Subcutaneous adipose tissue (tissue), 4 donors: ENCODE measurements around the gene FAM83C. TPM values are rescaled to one million over a fixed set of nuclear protein-coding genes. Genes with fewer than 3 reads are reported as not detected.

Experiments
- CTCF ChIP-seq: fragments of 450-650 bp; IDR thresholded peaks from one replicate; pipeline ENCODE4 v1.5.1; 2016; ENCODE audit warnings: low read depth, mild to moderate bottlenecking, control low read depth, antibody characterized with exemption, moderate library complexity
- total RNA-seq, 4 donors: library from RNA; depleted of rRNA; stranded (reverse); fragments of >200 nt; gene quantifications; one replicate each; pipeline ENCODE4 v1.1.0, GENCODE V29; 2016

The FAM83C gene
- total RNA-seq, 4 donors from 2014 or later: not detected

- no peak for TF ChIP-seq CTCF
Measured at GRCh38 chr20:35326021-35326739, 34.0 kb upstream of the FAM83C start.

GRCh38 chr20:35325401-35325800 is 33.2 kb upstream of the FAM83C start:
- no peak for TF ChIP-seq CTCF

- no peak for TF ChIP-seq CTCF
Measured at GRCh38 chr20:35320396-35321126, 28.3 kb upstream of the FAM83C start.

- no peak for TF ChIP-seq CTCF
Measured at GRCh38 chr20:35319871-35320197, 27.6 kb upstream of the FAM83C start.

- no peak for TF ChIP-seq CTCF
Measured at GRCh38 chr20:35319192-35319870, 27.1 kb upstream of the FAM83C start.

GRCh38 chr20:35318502-35319157 is 26.4 kb upstream of the FAM83C start:
- TF ChIP-seq CTCF: no peak
